GM23338 (cell line): ENCODE data around the gene RNASE3. TPM values are rescaled to one million over a fixed set of nuclear protein-coding genes. Genes with fewer than 3 reads are reported as not detected.

Source experiments
- ATAC-seq: fragments of 200-7000 bp; cut with Tn5 transposase; 3 replicates; pipeline ENCODE4 v1.9.1; 2020
- DNase-seq: peaks from one replicate; pipeline ENCODE4 v3.0.0-alpha.2; 2015; ENCODE audit warnings: low spot score
- H2AFZ ChIP-seq: fragments of 200-600 bp; sonication (generic); 2 replicates; pipeline ENCODE4 v1.8.0; 2016; ENCODE audit warnings: antibody characterized with exemption, mild to moderate bottlenecking, moderate library complexity
- H3F3A ChIP-seq: fragments of 200-600 bp; sonication (generic); replicated peaks from 2 replicates; pipeline ENCODE4 v1.8.0; 2017; ENCODE audit warnings: antibody characterized with exemption, mixed run types, low read depth
- H3K27ac ChIP-seq: fragments of 200-600 bp; sonication (generic); 2 replicates; pipeline ENCODE4 v1.6.1; 2016; ENCODE audit warnings: low read depth
- H3K27me3 ChIP-seq: fragments of 200-600 bp; sonication (generic); 2 replicates; pipeline ENCODE4 v1.8.0; 2016; ENCODE audit warnings: mild to moderate bottlenecking, mixed run types, moderate library complexity; ENCODE audit not compliant: insufficient read depth
- H3K36me3 ChIP-seq: fragments of 200-600 bp; sonication (generic); 2 replicates; pipeline ENCODE4 v1.8.0; 2016; ENCODE audit warnings: mild to moderate bottlenecking; ENCODE audit not compliant: insufficient read depth
- H3K4me1 ChIP-seq: fragments of 200-600 bp; sonication (generic); 2 replicates; pipeline ENCODE4 v1.8.0; 2016; ENCODE audit warnings: mild to moderate bottlenecking, moderate library complexity; ENCODE audit not compliant: insufficient read depth
- H3K4me2 ChIP-seq: fragments of 200-600 bp; sonication (generic); 2 replicates; pipeline ENCODE4 v1.7.1; 2017; ENCODE audit warnings: mixed run types
- H3K4me3 ChIP-seq: fragments of 200-600 bp; sonication (generic); 2 replicates; pipeline ENCODE4 v1.6.1; 2016; ENCODE audit warnings: mixed run types
- H3K79me2 ChIP-seq: fragments of 200-600 bp; sonication (generic); replicated peaks from 2 replicates; pipeline ENCODE4 v1.8.0; 2017; ENCODE audit warnings: mild to moderate bottlenecking; ENCODE audit not compliant: insufficient read depth
- H3K9me2 ChIP-seq: fragments of 200-600 bp; sonication (generic); 2 replicates; pipeline ENCODE4 v1.8.0; 2017; ENCODE audit not compliant: insufficient read depth
- H4K20me1 ChIP-seq: fragments of 200-600 bp; sonication (generic); replicated peaks from 2 replicates; pipeline ENCODE4 v1.8.0; 2017; ENCODE audit warnings: mild to moderate bottlenecking; ENCODE audit not compliant: insufficient read depth
- H3K27ac Mint-ChIP-seq: 2 replicates; pipeline ENCODE4 v1.8.0; 2020; ENCODE audit warnings: inconsistent platforms, mild to moderate bottlenecking, moderate library complexity, mixed read lengths
- H3K27me3 Mint-ChIP-seq: 3 replicates; pipeline ENCODE4 v1.8.0; 2022; ENCODE audit warnings: low read depth, mild to moderate bottlenecking, moderate library complexity, mixed read lengths, inconsistent platforms; ENCODE audit not compliant: insufficient read depth, poor library complexity
- H3K36me3 Mint-ChIP-seq: 3 replicates; pipeline ENCODE4 v1.8.0; 2021; ENCODE audit warnings: low read depth, mild to moderate bottlenecking, inconsistent platforms, moderate library complexity, mixed read lengths
- H3K4me1 Mint-ChIP-seq: 3 replicates; pipeline ENCODE4 v1.8.0; 2020; ENCODE audit warnings: mild to moderate bottlenecking, inconsistent platforms, mixed read lengths
- H3K4me3 Mint-ChIP-seq: 3 replicates; pipeline ENCODE4 v1.8.0; 2021; ENCODE audit warnings: moderate library complexity, mild to moderate bottlenecking, inconsistent platforms, mixed read lengths
- H3K9me3 Mint-ChIP-seq: 3 replicates; pipeline ENCODE4 v1.8.0; 2020; ENCODE audit warnings: moderate library complexity, mild to moderate bottlenecking, inconsistent platforms, mixed read lengths
- CREB1 ChIP-seq: fragments of 250-450 bp; sonication (Bioruptor Pico); IDR thresholded peaks from 2 replicates; pipeline ENCODE4 v1.5.0; 2020; ENCODE audit warnings: low read depth, mild to moderate bottlenecking, moderate library complexity
- EZH2 ChIP-seq: fragments of 200-600 bp; sonication (generic); IDR thresholded peaks from one replicate; pipeline ENCODE4 v1.8.0; 2017; ENCODE audit warnings: antibody characterized with exemption, mild to moderate bottlenecking, low read depth; ENCODE audit not compliant: unreplicated experiment
- EZH2phosphoT487 ChIP-seq: fragments of 200-600 bp; sonication (generic); IDR thresholded peaks from one replicate; pipeline ENCODE4 v1.8.1; 2018; ENCODE audit warnings: antibody characterized with exemption; ENCODE audit not compliant: unreplicated experiment
- JUNB ChIP-seq: IDR thresholded peaks from one replicate; pipeline ENCODE4 v1.6.1; 2016; ENCODE audit warnings: antibody characterized with exemption; ENCODE audit not compliant: unreplicated experiment
- NANOG ChIP-seq: IDR thresholded peaks from 2 replicates; pipeline ENCODE4 v1.6.1; 2016; ENCODE audit warnings: antibody characterized with exemption, borderline replicate concordance
- POLR2AphosphoS5 ChIP-seq: IDR thresholded peaks from 2 replicates; pipeline ENCODE4 v1.6.1; 2016; ENCODE audit warnings: antibody characterized with exemption, low read depth
- STAT1 ChIP-seq: IDR thresholded peaks from one replicate; pipeline ENCODE4 v1.6.1; 2016; ENCODE audit warnings: antibody characterized with exemption; ENCODE audit not compliant: unreplicated experiment
- ZNF114 ChIP-seq: fragments of 250-450 bp; sonication (Bioruptor Pico); IDR thresholded peaks from 2 replicates; pipeline ENCODE4 v1.5.0; 2020; ENCODE audit warnings: mild to moderate bottlenecking, moderate library complexity
- ZNF331 ChIP-seq: fragments of 250-450 bp; sonication (Bioruptor Pico); IDR thresholded peaks from 2 replicates; pipeline ENCODE4 v1.5.0; 2020; ENCODE audit warnings: low read depth, mild to moderate bottlenecking, moderate library complexity
- polyA plus RNA-seq: library from polyadenylated mRNA; unstranded; fragments of >200 nt; fragmentation: Nextera tagmentation; extraction: Ambion mirVana; gene quantifications from 2 replicates; pipeline ENCODE4 v1.2.1, GENCODE V29; 2016
- total RNA-seq: library from RNA; depleted of rRNA; stranded (reverse); fragments of >200 nt; shearing (Covaris generic); gene quantifications from 2 replicates; pipeline ENCODE4 v1.2.3, GENCODE V29; 2014
- TF ChIP-seq, protein P1 (sequence below): fragments of 250-450 bp; sonication (Bioruptor Pico); IDR thresholded peaks from 2 replicates; pipeline ENCODE4 v1.5.0; 2020; ENCODE audit warnings: mild to moderate bottlenecking, moderate library complexity
- TF ChIP-seq, protein P2 (sequence below): IDR thresholded peaks from one replicate; pipeline ENCODE4 v1.6.1; 2018; ENCODE audit warnings: antibody characterized with exemption; ENCODE audit not compliant: unreplicated experiment
- TF ChIP-seq, protein P3 (sequence below), 2 experiments: fragments of 200-600 bp in 1 of 2; sonication (generic) in 1 of 2; conservative IDR thresholded peaks; 2 replicates each; pipeline versions ENCODE4 v1.5.1 to v1.6.1; 2016 to 2017; ENCODE audit warnings: antibody characterized with exemption in 2 of 2, low read depth in 2 of 2, mild to moderate bottlenecking in 2 of 2, moderate library complexity in 1 of 2
- TF ChIP-seq, protein P4 (sequence below): IDR thresholded peaks from 2 replicates; pipeline ENCODE4 v1.6.1; 2016; ENCODE audit warnings: antibody characterized with exemption

Gene RNASE3
- total and polyA plus RNA-seq, 2 experiments from 2014 or later: not detected

DNA sequence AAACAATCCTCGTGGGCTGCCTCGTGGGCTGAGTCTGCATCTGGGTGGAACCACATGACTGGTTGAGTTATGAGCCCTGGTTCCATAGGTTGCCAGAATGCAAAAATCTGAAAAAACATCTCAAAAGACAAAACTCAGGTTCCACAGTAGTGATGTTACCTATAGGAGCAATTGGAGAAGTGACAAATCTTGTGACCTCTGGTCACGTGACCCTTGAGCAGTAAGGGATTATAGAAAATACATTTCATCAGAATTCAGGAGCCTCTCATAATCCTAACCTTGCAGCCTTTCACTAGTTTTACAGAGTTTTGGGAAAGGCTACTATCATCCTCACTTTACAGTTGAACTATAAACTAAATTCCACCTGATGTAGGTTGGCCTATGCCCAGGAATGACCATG lies 12.5 kb upstream of the RNASE3 start:
- Histone ChIP-seq H2AFZ (no peak overlapping the region), H3K4me1 (no peaks in the 10 kb centered on the region), H3K79me2 (no peaks in the 10 kb centered on the region), H3K27me3 (no peaks in the 10 kb centered on the region), H3K36me3 (no peaks in the 10 kb centered on the region), H3F3A (no peaks in the 10 kb centered on the region), H3K4me2 (no peak overlapping the region), H3K9me2 (0 out of 2 replicates have a peak, but pooled peaks cover 4% of the 10 kb centered on the region), H3K4me3 (no peak overlapping the region), H3K27ac (no peak overlapping the region), H4K20me1 (no peaks in the 10 kb centered on the region)
- DNase-seq (no peak), ATAC-seq (no peak)
- Mint-ChIP-seq H3K27ac (no peak overlapping the region), H3K27me3 (peaks cover 2% of the 10 kb centered on the region), H3K36me3 (peaks cover 3% of the 10 kb centered on the region; the same call in 2 of the 3 replicates), H3K4me3 (no peak overlapping the region), H3K9me3 (peaks cover 16% of the 10 kb centered on the region), H3K4me1 (peaks cover 6% of the 10 kb centered on the region; the same call in 2 of the 3 replicates)
- no peak for TF ChIP-seq ZNF114 (CRISPR knock-in tag)
- TF ChIP-seq JUNB: no peak
- no peak for TF ChIP-seq EZH2phosphoT487
- TF ChIP-seq, protein P1, sequence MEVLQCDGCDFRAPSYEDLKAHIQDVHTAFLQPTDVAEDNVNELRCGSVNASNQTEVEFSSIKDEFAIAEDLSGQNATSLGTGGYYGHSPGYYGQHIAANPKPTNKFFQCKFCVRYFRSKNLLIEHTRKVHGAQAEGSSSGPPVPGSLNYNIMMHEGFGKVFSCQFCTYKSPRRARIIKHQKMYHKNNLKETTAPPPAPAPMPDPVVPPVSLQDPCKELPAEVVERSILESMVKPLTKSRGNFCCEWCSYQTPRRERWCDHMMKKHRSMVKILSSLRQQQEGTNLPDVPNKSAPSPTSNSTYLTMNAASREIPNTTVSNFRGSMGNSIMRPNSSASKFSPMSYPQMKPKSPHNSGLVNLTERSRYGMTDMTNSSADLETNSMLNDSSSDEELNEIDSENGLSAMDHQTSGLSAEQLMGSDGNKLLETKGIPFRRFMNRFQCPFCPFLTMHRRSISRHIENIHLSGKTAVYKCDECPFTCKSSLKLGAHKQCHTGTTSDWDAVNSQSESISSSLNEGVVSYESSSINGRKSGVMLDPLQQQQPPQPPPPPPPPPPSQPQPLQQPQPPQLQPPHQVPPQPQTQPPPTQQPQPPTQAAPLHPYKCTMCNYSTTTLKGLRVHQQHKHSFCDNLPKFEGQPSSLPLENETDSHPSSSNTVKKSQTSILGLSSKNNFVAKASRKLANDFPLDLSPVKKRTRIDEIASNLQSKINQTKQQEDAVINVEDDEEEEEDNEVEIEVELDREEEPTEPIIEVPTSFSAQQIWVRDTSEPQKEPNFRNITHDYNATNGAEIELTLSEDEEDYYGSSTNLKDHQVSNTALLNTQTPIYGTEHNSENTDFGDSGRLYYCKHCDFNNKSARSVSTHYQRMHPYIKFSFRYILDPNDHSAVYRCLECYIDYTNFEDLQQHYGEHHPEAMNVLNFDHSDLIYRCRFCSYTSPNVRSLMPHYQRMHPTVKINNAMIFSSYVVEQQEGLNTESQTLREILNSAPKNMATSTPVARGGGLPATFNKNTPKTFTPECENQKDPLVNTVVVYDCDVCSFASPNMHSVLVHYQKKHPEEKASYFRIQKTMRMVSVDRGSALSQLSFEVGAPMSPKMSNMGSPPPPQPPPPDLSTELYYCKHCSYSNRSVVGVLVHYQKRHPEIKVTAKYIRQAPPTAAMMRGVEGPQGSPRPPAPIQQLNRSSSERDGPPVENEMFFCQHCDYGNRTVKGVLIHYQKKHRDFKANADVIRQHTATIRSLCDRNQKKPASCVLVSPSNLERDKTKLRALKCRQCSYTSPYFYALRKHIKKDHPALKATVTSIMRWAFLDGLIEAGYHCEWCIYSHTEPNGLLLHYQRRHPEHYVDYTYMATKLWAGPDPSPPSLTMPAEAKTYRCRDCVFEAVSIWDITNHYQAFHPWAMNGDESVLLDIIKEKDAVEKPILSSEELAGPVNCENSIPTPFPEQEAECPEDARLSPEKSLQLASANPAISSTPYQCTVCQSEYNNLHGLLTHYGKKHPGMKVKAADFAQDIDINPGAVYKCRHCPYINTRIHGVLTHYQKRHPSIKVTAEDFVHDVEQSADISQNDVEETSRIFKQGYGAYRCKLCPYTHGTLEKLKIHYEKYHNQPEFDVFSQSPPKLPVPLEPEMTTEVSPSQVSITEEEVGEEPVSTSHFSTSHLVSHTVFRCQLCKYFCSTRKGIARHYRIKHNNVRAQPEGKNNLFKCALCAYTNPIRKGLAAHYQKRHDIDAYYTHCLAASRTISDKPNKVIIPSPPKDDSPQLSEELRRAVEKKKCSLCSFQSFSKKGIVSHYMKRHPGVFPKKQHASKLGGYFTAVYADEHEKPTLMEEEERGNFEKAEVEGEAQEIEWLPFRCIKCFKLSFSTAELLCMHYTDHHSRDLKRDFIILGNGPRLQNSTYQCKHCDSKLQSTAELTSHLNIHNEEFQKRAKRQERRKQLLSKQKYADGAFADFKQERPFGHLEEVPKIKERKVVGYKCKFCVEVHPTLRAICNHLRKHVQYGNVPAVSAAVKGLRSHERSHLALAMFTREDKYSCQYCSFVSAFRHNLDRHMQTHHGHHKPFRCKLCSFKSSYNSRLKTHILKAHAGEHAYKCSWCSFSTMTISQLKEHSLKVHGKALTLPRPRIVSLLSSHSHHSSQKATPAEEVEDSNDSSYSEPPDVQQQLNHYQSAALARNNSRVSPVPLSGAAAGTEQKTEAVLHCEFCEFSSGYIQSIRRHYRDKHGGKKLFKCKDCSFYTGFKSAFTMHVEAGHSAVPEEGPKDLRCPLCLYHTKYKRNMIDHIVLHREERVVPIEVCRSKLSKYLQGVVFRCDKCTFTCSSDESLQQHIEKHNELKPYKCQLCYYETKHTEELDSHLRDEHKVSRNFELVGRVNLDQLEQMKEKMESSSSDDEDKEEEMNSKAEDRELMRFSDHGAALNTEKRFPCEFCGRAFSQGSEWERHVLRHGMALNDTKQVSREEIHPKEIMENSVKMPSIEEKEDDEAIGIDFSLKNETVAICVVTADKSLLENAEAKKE (CRISPR knock-in tag): no peak
- TF ChIP-seq ZNF331: no peak
- no peak for TF ChIP-seq CREB1 (CRISPR knock-in tag)
- TF ChIP-seq, protein P2, sequence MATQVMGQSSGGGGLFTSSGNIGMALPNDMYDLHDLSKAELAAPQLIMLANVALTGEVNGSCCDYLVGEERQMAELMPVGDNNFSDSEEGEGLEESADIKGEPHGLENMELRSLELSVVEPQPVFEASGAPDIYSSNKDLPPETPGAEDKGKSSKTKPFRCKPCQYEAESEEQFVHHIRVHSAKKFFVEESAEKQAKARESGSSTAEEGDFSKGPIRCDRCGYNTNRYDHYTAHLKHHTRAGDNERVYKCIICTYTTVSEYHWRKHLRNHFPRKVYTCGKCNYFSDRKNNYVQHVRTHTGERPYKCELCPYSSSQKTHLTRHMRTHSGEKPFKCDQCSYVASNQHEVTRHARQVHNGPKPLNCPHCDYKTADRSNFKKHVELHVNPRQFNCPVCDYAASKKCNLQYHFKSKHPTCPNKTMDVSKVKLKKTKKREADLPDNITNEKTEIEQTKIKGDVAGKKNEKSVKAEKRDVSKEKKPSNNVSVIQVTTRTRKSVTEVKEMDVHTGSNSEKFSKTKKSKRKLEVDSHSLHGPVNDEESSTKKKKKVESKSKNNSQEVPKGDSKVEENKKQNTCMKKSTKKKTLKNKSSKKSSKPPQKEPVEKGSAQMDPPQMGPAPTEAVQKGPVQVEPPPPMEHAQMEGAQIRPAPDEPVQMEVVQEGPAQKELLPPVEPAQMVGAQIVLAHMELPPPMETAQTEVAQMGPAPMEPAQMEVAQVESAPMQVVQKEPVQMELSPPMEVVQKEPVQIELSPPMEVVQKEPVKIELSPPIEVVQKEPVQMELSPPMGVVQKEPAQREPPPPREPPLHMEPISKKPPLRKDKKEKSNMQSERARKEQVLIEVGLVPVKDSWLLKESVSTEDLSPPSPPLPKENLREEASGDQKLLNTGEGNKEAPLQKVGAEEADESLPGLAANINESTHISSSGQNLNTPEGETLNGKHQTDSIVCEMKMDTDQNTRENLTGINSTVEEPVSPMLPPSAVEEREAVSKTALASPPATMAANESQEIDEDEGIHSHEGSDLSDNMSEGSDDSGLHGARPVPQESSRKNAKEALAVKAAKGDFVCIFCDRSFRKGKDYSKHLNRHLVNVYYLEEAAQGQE: no peak
- no peak for TF ChIP-seq STAT1
- TF ChIP-seq, protein P3, sequence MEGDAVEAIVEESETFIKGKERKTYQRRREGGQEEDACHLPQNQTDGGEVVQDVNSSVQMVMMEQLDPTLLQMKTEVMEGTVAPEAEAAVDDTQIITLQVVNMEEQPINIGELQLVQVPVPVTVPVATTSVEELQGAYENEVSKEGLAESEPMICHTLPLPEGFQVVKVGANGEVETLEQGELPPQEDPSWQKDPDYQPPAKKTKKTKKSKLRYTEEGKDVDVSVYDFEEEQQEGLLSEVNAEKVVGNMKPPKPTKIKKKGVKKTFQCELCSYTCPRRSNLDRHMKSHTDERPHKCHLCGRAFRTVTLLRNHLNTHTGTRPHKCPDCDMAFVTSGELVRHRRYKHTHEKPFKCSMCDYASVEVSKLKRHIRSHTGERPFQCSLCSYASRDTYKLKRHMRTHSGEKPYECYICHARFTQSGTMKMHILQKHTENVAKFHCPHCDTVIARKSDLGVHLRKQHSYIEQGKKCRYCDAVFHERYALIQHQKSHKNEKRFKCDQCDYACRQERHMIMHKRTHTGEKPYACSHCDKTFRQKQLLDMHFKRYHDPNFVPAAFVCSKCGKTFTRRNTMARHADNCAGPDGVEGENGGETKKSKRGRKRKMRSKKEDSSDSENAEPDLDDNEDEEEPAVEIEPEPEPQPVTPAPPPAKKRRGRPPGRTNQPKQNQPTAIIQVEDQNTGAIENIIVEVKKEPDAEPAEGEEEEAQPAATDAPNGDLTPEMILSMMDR (conservative IDR thresholded peaks at IDR 0.05; ENCODE audit: low read depth in 2 of 2): no peak
- no peak for TF ChIP-seq NANOG
- TF ChIP-seq POLR2AphosphoS5: no peak
- TF ChIP-seq, protein P4, sequence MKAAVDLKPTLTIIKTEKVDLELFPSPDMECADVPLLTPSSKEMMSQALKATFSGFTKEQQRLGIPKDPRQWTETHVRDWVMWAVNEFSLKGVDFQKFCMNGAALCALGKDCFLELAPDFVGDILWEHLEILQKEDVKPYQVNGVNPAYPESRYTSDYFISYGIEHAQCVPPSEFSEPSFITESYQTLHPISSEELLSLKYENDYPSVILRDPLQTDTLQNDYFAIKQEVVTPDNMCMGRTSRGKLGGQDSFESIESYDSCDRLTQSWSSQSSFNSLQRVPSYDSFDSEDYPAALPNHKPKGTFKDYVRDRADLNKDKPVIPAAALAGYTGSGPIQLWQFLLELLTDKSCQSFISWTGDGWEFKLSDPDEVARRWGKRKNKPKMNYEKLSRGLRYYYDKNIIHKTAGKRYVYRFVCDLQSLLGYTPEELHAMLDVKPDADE: no peak
- TF ChIP-seq EZH2: no peak
